CD4-positive, alpha-beta T cell (primary cell): ENCODE measurements around the gene OVCA2. TPM values are rescaled to one million over a fixed set of nuclear protein-coding genes. Genes with fewer than 3 reads are reported as not detected.

Source experiments
- ATAC-seq: fragments of 200-7000 bp; cut with Tn5 transposase; one replicate; pipeline ENCODE4 v1.10.0; 2022; ENCODE audit warnings: mild to moderate bottlenecking; ENCODE audit not compliant: poor library complexity
- CTCF ChIA-PET: fragments of 350-600 bp; sonication (Branson Sonifier 250); formaldehyde crosslinking; loops from one replicate; lab custom pipeline; 2021; ENCODE audit warnings: antibody characterized with exemption, inconsistent platforms; lab: Charles Lee
- POLR2A ChIA-PET: fragments of 350-600 bp; sonication (Branson Sonifier 250); formaldehyde crosslinking; loops from one replicate; lab custom pipeline; 2021; ENCODE audit warnings: antibody characterized with exemption, inconsistent platforms; lab: Charles Lee
- DNase-seq, 14 experiments: peaks; one replicate each; pipeline ENCODE4 v3.0.0-alpha.2; 2013 to 2020; ENCODE audit warnings: mixed read lengths in 2 of 14
- H3K27ac ChIP-seq, 2 donors: one replicate each; pipeline versions ENCODE4 v1.5.1 to v1.7.0; 2013; ENCODE audit warnings: low read length in 2 of 2, low read depth in 1 of 2, mild to moderate bottlenecking in 1 of 2
- H3K27me3 ChIP-seq, 2 experiments: 1 replicate in 1 of 2; 2 replicates in 1 of 2; pipeline versions ENCODE4 v1.6.1 to v1.7.0; 2013; ENCODE audit warnings: low read length in 2 of 2, control low read depth in 1 of 2, mild to moderate bottlenecking in 1 of 2, moderate library complexity in 1 of 2; ENCODE audit not compliant: insufficient read depth in 2 of 2, control insufficient read depth in 1 of 2
- H3K36me3 ChIP-seq: one replicate; pipeline ENCODE4 v1.6.1; 2013; ENCODE audit warnings: low read length, control low read depth; ENCODE audit not compliant: insufficient read depth
- H3K4me1 ChIP-seq: one replicate; pipeline ENCODE4 v1.6.1; 2013; ENCODE audit warnings: low read length, control low read depth; ENCODE audit not compliant: insufficient read depth
- H3K4me3 ChIP-seq: one replicate; pipeline ENCODE4 v1.5.1; 2013; ENCODE audit warnings: mild to moderate bottlenecking, low read length, moderate library complexity
- H3K9me3 ChIP-seq, 2 experiments: 1 replicate in 1 of 2; 2 replicates in 1 of 2; pipeline versions ENCODE4 v1.6.1 to v1.7.0; 2013; ENCODE audit warnings: low read length in 2 of 2, mild to moderate bottlenecking in 2 of 2, control low read depth in 1 of 2, moderate library complexity in 1 of 2; ENCODE audit not compliant: control insufficient read depth in 1 of 2, insufficient read depth in 1 of 2
- H3K27ac Mint-ChIP-seq: one replicate; pipeline ENCODE4 v1.8.0; 2020; ENCODE audit warnings: mixed read lengths
- H3K27me3 Mint-ChIP-seq: one replicate; pipeline ENCODE4 v1.8.0; 2021; ENCODE audit warnings: mixed read lengths
- H3K36me3 Mint-ChIP-seq: one replicate; pipeline ENCODE4 v1.8.0; 2021; ENCODE audit warnings: low read depth, mixed read lengths
- H3K4me1 Mint-ChIP-seq: one replicate; pipeline ENCODE4 v1.8.0; 2021; ENCODE audit warnings: low read depth, mixed read lengths
- H3K4me3 Mint-ChIP-seq: one replicate; pipeline ENCODE4 v1.8.0; 2020; ENCODE audit warnings: mild to moderate bottlenecking, mixed read lengths
- H3K9me3 Mint-ChIP-seq: one replicate; pipeline ENCODE4 v1.8.0; 2020; ENCODE audit warnings: mixed read lengths
- intact Hi-C, 2 experiments: fragments of 100-400 bp; cut with DNase I in 1 of 2; cut with micrococcal nuclease in 1 of 2; formaldehyde crosslinking; loops; one replicate each; pipeline versions ENCODE4 v1.15.1 to v1.9.0; 2023 to 2025; cut with DNase I, micrococcal nuclease
- total RNA-seq, 174 experiments: library from RNA in 2 of 174; stranded (reverse) in 2 of 174; gene quantifications; one replicate each; pipeline ENCODE4 v1.2.3 and lab custom pipeline; 2021 to 2026
- TF ChIP-seq, protein P1 (sequence below): fragments of 200-600 bp; IDR thresholded peaks from one replicate; pipeline ENCODE4 v1.8.0; 2022; ENCODE audit warnings: antibody characterized with exemption, mild to moderate bottlenecking

Gene OVCA2
- total RNA-seq, 2 experiments from 2014 or later: 34.4 to 35.1 TPM

DNA sequence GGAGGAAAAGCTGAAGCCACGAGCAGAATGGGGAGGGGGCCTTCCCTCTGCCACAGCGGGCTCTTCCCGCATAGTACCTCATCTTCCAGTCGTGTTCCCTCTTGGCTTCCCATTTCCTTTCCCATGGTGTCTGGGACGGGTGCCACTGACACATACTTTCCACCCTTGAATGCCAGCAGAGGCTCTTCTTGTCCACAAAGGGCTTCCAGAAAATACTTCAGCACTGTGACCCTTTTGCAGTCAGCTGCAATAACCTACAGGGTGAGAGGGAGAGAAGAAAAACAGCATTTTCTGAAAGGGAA lies 43.8 kb downstream of the OVCA2 start:
- H3K4me3 Mint-ChIP-seq: no peak overlapping the region
- Histone ChIP-seq H3K4me3 (no peak overlapping the region), H3K27ac (no peak overlapping the region), H3K27me3 (no peaks in the 10 kb centered on the region), H3K9me3 (no peaks in the 10 kb centered on the region), H3K36me3 (peaks cover 49% of the 10 kb centered on the region), H3K4me1 (peaks cover 62% of the 10 kb centered on the region)
- TF ChIP-seq, protein P1, sequence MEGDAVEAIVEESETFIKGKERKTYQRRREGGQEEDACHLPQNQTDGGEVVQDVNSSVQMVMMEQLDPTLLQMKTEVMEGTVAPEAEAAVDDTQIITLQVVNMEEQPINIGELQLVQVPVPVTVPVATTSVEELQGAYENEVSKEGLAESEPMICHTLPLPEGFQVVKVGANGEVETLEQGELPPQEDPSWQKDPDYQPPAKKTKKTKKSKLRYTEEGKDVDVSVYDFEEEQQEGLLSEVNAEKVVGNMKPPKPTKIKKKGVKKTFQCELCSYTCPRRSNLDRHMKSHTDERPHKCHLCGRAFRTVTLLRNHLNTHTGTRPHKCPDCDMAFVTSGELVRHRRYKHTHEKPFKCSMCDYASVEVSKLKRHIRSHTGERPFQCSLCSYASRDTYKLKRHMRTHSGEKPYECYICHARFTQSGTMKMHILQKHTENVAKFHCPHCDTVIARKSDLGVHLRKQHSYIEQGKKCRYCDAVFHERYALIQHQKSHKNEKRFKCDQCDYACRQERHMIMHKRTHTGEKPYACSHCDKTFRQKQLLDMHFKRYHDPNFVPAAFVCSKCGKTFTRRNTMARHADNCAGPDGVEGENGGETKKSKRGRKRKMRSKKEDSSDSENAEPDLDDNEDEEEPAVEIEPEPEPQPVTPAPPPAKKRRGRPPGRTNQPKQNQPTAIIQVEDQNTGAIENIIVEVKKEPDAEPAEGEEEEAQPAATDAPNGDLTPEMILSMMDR: no peak
- H3K27me3 Mint-ChIP-seq: no peaks in the 10 kb centered on the region
- H3K9me3 Mint-ChIP-seq: no peaks in the 10 kb centered on the region
- no peak overlapping the region for H3K27ac Mint-ChIP-seq
- H3K4me1 Mint-ChIP-seq: peaks cover 34% of the 10 kb centered on the region
- DNase-seq: no peak
- ChIA-PET POLR2A (no interaction called here), CTCF (no interaction called here)
- H3K36me3 Mint-ChIP-seq: peaks cover 68% of the 10 kb centered on the region
- no peak for ATAC-seq
- intact Hi-C loops: no loop called here

DNA sequence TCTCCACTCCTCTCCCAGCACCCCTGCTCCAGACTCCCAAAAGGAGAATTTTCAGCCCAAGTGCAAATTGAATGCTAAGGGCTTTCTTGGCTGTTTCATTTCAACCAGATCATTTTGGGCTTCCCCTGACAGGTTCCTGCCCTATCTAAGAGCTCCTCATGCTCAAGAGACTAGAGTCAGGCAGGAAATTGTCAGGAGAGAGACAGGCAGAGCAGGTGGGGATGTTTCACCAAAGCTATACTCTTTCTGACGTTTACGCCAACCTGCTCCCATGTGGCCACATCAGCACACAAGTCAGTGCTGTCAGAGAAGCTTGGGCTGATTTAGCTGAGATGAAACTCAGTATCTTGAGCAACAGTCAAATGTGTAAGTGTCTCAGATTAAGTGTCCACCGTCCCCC lies 44.5 kb downstream of the OVCA2 start:
- DNase-seq (no peak), ATAC-seq (no peak)
- Mint-ChIP-seq H3K9me3 (no peaks in the 10 kb centered on the region), H3K4me1 (peaks cover 41% of the 10 kb centered on the region), H3K27ac (no peak overlapping the region), H3K27me3 (no peaks in the 10 kb centered on the region), H3K36me3 (peaks cover 62% of the 10 kb centered on the region), H3K4me3 (no peak overlapping the region)
- CTCF ChIA-PET: no interaction called here
- Histone ChIP-seq H3K4me3 (no peak overlapping the region), H3K36me3 (peaks cover 43% of the 10 kb centered on the region), H3K27me3 (no peaks in the 10 kb centered on the region), H3K4me1 (peaks cover 69% of the 10 kb centered on the region), H3K9me3 (no peaks in the 10 kb centered on the region), H3K27ac (no peak overlapping the region)
- intact Hi-C loops: no loop called here
- TF ChIP-seq, protein P1: no peak
- POLR2A ChIA-PET: no interaction called here

DNA sequence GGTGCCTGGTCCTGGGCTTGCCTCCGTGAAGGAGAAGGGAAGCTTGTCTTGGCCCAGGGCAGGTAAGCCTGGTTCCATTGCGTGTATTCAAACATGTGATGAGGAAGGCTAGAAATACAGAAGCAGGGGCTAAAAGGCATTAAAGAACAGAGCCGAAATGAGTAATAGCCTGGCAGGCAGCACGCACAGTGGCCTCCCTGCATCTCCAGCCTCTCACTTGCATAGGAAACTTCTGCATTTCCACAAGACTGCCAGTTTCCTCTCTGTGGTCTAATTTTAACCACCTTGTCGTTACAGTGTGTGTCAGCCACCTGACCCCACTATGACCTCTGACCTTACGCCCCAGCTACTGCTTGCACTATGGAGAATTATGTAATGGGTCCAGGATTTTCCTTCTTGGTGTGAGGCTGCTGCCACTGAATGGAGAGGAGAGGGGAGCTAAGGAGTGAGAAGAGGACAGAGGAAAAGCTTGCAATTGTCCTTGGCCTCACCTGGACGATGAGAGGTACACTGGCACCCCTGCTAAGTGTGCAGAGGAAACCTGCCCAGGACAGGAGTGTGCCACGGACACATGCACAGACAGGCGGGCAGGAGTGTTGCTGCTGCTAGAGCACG lies 45.9 kb downstream of the OVCA2 start:
- no peaks in the 10 kb centered on the region for H3K27me3 ChIP-seq
- TF ChIP-seq, protein P1: no peak
- peaks cover 65% of the 10 kb centered on the region for H3K4me1 ChIP-seq
- peaks cover 30% of the 10 kb centered on the region for H3K36me3 ChIP-seq
- no peak overlapping the region for H3K27ac ChIP-seq
- intact Hi-C loops: no loop called here
- ChIA-PET POLR2A (no interaction called here), CTCF (interaction anchor here (1.0 to 3.8 kb wide), 3 partner anchors 29 to 157 kb away, joined by 4 to 15 read pairs (median 5); partner anchors contain the start of gene HIC1)
- Mint-ChIP-seq H3K27me3 (no peaks in the 10 kb centered on the region), H3K4me1 (peaks cover 50% of the 10 kb centered on the region), H3K4me3 (peak overlapping the region; percentile 76), H3K9me3 (no peaks in the 10 kb centered on the region), H3K27ac (peak overlapping the region; percentile 72), H3K36me3 (peaks cover 54% of the 10 kb centered on the region)
- peak; percentile 21 for ATAC-seq
- H3K4me3 ChIP-seq: no peak overlapping the region
- no peaks in the 10 kb centered on the region for H3K9me3 ChIP-seq
- peak in 7 of 14 experiments; percentile 11 to 79 (median 37) for DNase-seq
